Fibroblast of pulmonary artery (primary cell): ENCODE results near the gene VPS8.

Experiments
- DNase-seq: peaks from one replicate; pipeline ENCODE4 v3.0.0-alpha.2; 2010; ENCODE audit warnings: low read depth
- H3K4me3 ChIP-seq: replicated peaks from 2 replicates; pipeline ENCODE4 v1.5.1; 2011; ENCODE audit warnings: low read depth, mild to moderate bottlenecking, control low read depth, low read length, moderate library complexity
- TF ChIP-seq, protein P1 (sequence below): IDR thresholded peaks from 2 replicates; pipeline ENCODE4 v1.5.1; 2011; ENCODE audit warnings: mild to moderate bottlenecking, control low read depth, low read length, inconsistent platforms; ENCODE audit errors: missing control alignments

VPS8 gene

DNA sequence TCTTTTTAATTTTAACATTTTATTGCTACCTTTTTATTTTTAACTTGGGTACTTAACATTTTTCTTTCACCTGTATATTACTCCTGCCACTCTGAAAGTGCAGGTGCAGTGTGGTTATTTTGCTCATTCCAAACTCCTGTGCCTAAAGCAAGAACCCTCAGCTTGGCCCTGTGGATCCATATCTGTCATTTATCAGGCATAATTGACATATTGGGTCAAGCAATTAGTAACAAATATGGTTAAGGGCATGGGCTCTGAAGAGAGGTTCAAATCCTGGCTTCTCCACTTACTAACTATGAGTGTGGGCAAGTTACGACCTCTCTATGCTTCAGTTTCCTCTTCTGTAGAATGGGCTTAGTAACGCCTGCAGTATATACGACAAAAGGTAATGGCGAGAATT lies 9.8 kb upstream of the VPS8 start:
- TF ChIP-seq, protein P1, sequence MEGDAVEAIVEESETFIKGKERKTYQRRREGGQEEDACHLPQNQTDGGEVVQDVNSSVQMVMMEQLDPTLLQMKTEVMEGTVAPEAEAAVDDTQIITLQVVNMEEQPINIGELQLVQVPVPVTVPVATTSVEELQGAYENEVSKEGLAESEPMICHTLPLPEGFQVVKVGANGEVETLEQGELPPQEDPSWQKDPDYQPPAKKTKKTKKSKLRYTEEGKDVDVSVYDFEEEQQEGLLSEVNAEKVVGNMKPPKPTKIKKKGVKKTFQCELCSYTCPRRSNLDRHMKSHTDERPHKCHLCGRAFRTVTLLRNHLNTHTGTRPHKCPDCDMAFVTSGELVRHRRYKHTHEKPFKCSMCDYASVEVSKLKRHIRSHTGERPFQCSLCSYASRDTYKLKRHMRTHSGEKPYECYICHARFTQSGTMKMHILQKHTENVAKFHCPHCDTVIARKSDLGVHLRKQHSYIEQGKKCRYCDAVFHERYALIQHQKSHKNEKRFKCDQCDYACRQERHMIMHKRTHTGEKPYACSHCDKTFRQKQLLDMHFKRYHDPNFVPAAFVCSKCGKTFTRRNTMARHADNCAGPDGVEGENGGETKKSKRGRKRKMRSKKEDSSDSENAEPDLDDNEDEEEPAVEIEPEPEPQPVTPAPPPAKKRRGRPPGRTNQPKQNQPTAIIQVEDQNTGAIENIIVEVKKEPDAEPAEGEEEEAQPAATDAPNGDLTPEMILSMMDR = no peak
- no peak for DNase-seq
- H3K4me3 ChIP-seq = no peak overlapping the region

DNA sequence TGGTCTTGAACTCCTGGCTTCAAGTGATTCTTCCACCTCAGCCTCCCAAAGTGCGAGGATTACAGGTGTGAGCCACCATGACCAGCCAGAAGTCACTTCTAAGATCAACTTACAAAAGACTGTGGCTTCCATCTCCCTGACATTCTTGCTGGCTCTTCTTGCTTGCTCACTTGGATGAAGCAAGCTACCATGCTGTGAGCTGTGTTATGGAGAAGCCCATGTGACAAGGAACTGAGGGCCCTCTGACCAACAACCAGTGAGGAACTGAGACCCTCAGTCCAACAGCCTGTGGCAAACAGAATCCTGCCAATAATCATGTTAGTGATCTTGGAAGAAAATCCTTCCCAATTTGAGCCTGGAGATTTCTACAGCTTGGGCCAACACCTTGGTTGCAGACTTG lies 7.2 kb upstream of the VPS8 start:
- no peak for DNase-seq
- TF ChIP-seq, protein P1 = no peak
- no peak overlapping the region for H3K4me3 ChIP-seq

DNA sequence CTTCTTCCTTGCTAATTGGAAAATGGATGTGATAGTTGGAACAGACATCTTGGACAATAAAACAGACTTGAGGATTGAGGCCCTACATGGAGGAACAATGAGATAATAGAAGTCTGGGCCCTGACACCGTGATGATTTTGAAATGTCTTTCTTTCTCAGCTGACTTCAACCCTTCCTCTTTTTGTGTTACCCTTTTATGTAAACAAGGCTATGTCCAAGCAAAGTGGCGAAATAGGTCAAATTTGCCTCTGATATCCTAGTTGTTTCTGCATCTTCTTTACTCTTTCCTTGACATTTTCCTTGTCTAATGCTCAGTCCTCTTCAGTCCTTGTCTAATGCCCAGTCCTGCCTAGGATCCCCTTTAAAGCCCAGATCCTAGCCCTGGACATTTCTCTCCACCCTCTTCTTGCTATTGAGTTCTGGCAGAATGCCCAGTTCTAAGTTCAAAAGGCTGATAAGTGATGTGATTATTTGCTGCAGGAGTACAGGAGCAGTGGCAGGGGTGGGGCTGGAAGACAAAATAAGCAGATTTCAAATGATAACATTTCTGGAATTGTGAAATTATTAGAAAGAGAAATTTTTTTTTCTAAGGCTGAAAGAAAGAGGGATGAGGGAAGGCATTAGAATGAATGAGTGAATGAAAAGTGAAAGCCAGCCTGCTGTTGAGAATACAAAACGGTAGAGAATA lies 6.5 kb upstream of the VPS8 start:
- H3K4me3 ChIP-seq = no peak overlapping the region
- TF ChIP-seq, protein P1 = no peak
- DNase-seq = no peak

DNA sequence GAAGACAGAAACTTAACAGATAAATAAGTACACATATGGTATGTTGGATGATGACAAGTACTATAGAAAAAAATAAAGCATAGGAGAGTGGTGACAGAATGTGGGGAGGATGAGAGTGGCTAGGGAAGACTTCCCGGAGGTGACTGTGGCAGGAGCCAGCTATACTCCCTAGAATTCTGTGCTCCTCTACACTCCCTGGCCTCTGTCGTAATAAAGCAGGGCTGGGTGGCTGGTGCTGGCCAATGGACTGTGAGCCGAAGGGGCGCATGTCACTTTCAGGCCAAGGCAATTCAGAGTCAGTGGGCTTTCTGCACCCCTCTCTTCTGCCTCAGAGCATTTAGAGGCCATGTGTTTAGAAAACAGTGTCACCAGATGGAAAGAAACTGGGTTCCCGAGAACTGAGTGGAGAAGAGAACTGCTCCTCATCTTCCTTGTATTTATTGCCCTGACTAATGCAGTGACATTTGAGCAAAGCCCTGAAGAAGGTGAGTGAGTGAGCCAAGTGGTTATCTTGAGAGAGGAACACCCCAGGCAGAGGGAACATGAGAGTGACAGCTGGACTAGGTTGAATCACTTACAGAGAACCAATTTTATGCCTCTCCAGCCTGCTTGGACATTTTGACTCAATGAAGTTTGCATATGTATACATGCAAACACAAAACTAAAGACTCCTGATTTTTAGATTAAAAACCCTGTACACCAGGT lies 5.2 kb upstream of the VPS8 start:
- no peak overlapping the region for H3K4me3 ChIP-seq
- TF ChIP-seq, protein P1 = no peak
- DNase-seq = no peak

GRCh38 chr3:184807549-184807948 lies 4.4 kb upstream of the VPS8 start:
- TF ChIP-seq, protein P1 = no peak
- H3K4me3 ChIP-seq = no peak overlapping the region
- no peak for DNase-seq

DNA sequence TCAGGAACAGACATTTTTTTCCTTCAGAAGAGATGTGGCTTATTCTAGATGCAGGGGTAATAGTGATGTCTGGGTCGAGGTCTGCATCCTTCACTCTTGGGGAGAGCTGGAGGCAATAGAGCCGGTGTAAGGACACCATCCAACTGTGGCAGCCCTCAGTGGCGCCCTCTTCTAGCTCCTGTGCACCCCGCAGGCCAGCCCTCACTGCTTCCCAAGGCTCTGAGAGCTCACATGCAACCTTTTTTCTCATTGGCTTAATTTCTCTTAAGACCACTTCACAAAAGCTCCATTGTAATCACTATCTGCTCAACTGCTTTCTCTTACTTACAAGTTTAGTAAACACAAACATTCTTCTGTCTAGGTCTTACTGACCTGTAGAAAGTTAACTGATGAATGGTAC lies 3.9 kb upstream of the VPS8 start:
- no peak overlapping the region for H3K4me3 ChIP-seq
- TF ChIP-seq, protein P1 = no peak
- DNase-seq = no peak

DNA sequence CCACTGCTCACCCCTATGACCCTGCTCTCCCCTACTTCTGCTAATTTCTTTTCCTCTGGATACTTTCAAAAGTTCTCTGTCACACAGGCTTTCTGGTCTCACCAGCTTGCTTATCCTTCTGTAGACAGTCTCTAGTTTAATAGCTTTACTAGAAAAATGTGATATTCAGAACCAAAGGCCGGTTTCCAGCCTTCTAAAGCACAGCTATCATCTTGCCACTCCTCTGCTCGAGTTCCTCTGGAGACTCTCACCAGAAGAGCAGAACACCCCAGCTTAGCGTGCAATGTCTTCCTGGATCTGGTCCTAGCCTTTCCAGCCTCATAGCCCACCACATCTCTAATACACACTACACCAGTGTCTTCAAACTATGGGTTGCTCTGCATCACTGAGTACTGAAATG lies 1.8 kb upstream of the VPS8 start:
- H3K4me3 ChIP-seq = no peak overlapping the region
- TF ChIP-seq, protein P1 = no peak

More for the DNA sequence above, 1.8 kb upstream of the VPS8 start:
- DNase-seq = no peak
